Hematopoietic multipotent progenitor cell treated with erythropoietin and hydrocortisone succinate and interleukin-3 and kit ligand, for 8 days (in vitro differentiated cells): ENCODE data around the gene CCDC38.

Experiments used
- DNase-seq: peaks from one replicate; pipeline ENCODE4 v3.0.0-alpha.2; 2015

CCDC38 gene

DNA sequence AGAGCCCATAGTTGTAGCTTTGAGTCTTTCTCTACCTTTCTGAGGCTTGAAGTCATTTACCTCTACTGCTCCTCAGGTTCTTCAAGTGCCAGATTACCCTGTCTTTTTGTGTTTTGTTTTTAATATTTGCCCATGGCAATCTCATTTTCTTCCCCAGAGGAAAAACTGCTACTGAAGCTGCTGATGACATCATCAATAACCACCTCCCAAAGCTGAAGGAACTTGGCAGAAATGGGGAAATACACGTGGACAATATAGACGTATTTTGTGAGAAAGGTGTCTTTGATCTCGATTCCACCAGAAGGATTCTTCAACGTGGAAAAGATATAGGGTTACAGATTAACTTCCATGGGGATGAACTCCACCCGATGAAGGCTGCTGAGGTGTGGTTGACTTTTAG, 17.8 kb upstream of the CCDC38 start:
- DNase-seq: no peak

DNA sequence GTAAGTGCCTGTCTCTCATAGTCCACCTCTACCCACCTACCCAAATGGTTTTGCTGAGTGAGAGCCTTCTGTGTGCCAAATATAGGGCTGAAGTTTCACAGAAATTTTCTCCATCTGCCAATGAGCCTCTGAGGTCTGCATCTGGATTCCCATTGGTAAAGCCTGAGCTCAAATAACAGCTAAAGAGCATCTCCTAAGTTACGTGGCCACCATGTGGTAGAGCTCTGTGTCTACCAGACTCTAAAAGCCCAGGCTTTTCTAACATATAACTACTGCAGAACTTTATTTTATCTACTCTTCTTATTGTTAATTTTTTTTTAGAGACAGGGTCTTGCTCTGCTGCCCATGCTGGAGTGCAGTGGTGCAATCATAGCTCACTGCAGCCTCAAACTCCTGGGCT, 16.7 kb upstream of the CCDC38 start:
- peak; percentile 28 for DNase-seq

DNA sequence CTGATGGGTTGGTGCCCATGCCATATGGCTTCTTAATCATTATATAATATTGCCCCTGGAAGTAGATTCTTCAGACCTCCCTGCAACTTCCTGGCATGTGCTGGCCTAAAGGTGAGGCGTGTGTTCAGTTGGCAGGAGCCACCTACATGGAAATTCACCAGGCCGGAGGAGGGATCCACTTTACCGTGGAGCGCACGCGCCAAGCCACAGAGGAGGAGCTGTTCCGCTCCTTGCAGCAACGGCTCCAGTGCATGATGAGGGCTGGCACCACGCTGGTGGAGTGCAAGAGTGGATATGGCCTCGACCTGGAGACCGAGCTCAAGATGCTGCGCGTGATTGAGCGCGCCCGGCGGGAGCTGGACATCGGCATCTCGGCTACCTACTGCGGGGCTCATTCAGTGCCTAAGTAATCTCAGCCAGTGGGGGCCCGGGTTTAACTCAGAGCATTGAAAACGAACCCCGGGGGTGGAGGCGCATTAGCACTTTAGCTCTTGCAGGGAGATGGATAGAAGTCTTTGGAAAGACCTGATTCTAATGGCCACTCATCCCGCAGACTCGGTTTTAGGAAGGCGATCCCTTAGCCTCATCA, 14.2 kb upstream of the CCDC38 start:
- DNase-seq: no peak

DNA sequence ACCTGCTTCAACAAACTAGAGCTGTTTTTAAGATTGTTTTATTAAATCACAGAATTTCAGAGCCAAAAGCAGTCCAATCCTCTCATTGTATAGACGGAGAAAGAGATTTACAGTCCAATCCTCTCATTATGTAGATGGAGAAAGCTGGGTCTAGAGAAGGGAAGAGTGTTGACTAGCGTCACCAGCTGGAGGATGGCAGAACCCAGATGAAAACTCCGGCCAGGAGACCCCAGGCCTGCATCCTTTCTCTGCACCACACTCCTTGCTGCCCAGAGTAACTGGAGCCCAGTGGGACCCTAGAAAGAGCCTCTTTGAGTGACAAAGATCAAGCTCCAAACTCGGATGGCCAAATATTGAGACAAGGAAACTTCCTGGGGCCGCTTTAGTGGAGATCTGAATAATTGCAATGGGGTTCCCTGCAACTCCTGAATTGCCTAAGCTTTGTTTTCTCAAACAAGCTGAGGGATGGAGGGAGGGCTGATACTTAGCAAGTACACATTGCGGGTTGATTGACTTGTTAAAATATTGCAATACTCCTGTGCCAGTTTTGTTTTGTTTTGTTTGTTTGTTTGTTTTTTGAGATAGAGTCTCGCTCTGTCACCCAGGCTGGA, 13.2 kb upstream of the CCDC38 start:
- no peak for DNase-seq

DNA sequence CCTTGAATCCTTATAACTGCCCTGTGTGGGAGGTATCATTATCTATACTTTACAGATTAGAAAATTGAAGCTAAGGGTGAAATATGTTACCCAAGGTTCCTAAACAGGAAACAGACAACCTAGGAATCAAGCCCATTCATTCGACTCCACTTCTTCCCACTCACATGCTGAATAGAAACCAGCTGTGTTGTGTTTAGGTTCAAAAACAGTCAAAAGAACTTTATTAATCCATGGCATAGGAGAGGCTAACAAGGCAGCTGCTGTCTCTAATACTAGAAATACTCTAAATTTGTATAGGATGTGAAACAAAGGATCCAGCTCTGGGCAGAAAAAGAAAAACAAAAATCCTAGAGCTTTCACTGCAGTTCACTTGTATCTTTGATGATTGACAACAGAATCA, 10.6 kb upstream of the CCDC38 start:
- no peak for DNase-seq

DNA sequence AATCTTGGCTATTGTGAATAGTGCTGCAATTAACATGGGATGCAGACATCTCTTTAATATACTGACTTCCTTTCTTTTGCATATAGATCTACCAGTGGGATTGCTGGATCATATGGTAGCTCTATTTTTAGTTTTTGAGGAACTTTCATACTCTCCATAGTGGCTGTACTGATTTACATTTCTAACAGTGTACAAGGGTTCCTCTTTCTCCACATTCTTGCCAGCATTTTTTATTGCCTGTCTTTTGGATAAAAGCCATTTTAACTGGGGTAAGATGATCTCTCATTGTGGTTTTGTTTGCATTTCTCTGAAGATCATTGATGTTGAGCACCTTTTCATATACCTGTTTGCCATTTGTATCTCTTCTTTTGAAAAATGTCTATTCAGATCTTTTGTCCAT, 9.1 kb upstream of the CCDC38 start:
- no peak for DNase-seq

DNA sequence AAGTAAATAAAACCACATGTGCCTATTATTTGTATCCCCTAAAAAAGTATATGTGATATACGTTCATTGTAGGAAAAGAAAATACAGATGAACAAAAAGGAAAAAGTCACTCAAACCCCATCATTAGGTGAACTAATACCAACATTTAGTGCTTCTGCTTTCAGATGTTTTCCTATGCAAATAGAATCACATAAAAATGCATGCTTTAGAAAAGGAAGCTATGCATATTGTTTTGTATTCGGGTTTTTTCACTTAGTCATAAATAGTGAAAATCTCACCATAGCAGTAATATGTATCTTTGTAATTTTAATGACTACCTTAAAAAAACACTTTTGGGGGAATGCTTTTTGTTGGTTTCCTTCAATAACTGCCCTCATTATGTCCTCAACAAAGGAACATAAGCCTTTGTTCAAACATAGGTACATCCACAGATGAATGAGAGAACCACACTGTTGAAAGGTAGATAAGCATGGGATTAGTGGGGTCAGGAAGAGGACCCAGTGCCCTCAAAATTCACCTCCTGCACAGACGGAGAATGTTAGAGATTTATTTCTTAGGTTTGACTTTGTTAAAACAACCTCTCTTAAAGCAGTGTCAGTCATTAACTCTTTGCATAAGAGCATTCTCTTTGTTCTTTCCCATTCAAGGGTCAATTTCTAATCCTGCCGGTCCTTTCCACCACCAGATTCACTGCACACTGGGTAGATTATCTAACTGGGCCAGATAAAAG, 7.2 kb upstream of the CCDC38 start:
- no peak for DNase-seq

DNA sequence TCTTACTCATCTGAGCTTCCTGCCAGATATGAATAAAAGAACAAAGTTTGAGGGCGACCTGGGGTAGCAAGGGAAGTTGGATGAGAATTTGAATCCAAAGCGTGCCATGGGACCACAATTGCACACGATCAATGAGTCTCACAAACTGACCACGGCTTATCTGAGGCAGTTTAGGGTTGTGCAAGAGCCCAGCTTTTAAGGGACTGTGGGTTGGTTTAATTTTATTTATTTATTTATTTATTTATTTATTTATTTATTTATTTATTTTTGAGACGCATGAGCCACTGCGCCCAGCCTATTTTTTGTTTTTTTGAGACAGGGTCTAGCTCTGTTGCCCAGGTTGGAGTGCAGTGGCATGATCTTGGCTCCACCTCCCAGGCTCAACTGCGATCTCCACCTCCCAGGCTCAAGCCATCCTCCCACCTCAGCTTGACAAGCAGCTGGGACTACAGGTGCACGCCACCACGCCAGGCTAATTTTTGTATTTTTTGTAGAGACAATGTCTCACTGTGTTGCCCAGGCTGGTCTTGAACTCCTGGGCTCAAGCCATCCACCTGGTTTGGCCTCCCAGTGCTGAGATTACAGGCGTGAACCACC, 1.8 kb upstream of the CCDC38 start:
- DNase-seq: no peak

DNA sequence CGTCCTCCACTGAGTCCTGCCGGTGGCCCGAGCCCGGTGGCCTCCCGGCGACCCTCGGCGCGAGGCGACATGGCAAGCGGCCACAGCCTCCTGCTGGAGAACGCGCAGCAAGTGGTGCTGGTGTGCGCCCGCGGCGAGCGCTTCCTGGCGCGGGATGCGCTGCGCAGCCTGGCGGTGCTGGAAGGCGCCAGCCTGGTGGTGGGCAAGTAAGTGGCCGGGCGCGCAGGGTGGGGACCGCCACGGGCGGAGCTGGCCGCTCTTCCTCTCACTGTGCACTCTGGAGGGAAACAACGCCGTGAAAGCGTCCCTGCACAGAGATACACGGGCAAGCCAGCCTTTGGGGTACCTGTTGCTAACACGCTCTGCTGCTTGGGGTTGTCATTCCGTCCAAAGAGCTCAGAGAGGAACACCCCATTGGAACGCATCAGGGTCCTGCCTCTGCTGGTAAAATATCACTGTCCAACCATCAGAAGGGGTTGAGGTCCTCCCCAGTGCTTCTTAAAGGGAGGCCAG, 972 bp upstream of the CCDC38 start, which contains the start of gene AMDHD1:
Gene AMDHD1 (plus strand): TSS at position 2 of the 513 bp plus-strand sequence. CDS start 68 bp downstream, at position 70.
- DNase-seq: peak; percentile 45

DNA sequence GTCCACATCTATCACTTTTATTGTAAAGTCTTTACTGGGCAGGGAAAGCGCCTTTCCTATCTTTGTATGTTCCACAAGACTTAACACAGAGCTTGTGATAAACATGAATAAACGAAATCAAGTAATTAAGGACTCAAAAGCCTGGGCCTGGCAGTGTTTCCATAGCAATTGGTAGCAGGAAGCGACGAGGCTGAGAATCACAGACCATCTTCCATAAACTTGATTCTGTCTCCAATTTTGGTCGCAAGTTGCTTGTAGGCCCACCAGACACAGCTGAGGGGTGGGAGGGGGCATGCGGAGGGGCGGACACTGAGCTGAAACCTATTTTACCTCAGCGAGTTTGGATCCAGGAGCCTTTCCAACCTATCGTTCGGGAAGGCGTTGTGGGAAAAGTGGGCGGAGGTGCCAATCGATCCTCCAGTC, 302 bp downstream of the CCDC38 start:
- peak; percentile 24 for DNase-seq

DNA sequence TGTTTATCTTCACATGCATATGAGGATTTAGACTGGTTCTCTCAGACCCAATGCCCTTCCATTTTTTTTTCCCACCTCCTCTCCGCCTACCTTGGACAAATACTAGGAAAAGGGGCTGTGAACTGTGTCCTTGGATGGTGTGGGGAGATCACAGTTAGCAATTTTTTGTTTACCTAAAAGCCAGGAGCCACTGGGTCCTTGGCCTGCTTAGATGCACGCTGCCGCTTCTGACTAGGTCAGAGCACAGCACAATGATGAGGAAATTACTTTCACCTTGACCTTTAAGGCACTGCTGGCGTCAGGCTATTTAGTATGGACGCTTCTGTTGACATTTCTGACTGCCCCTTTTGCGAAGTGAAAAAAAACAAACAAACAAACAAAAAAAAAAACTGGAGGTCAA, 1.9 kb downstream of the CCDC38 start:
- no peak for DNase-seq

DNA sequence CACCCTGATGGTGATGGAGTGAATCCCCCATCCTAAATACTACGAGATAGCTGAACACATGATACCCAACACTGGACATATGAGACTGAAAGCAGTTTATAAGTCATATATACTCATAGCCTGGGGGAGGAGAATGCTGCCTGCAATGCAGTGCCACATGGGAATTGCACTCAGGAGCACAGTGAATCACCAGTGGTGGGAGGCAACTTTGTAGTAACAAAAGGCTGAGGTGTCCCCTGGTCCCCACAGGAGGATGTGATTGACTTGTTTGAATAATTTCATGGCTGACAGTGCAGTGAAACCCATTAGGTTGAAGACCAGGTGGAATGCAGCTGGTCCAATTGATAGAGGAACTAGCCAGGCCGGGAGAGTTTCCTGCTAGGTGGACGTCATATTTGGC, 20.2 kb downstream of the CCDC38 start:
- DNase-seq: no peak

DNA sequence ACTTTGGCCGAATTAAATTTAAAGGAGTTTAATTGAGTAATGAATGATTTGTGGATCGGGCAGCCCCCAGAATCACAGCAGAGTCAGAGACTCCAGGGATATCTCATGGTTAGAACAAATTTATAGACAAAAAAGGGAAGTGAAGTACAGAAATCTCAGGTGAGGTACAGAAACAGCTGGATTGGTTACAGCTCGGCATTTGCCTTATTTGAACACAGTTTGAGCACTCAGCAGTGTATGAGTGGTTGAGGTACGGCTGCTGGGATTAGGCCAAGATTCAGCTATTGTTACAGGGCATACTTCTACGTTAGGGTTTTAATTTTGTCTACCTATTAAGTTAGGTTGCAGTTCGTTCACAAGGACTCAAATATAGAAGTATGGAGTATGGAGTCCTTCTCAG, 23.3 kb downstream of the CCDC38 start:
- no peak for DNase-seq

DNA sequence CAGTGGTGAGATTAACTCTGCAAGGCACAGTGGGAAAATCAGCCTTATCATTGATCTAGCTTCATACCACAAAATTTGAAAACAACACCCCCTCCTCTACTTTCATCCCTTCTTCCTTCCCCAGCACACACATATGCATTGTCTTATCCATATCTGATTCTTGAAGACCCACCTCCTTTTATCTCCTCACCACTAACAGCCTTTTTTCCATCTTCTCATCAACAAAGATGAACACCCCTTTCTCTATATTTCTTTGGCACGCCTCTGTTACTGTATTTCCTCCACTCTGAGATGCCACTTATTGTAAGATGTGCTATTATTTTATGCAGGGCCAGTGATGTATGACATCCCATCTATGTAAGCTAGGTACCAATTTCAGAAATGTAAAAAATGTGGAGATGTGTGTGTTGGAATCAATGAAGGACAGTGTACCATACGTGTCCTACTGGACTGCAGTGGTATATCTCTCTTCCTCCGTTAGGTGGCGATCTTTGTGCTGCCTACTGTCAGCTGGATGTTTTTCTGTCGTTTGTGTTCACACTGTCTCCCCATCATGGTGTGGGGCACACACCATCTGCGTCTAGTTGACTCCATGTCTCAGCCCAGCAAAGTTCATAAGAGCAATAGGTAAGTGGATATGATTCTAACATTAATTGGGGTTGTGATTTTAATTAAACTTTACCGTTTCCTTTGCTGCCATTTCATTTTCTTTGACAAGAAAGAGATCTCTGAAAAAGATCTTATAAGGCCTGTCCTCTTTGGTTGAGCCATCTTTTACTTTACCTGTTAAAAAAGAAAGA, 24.0 kb downstream of the CCDC38 start:
- peak; percentile 68 for DNase-seq

DNA sequence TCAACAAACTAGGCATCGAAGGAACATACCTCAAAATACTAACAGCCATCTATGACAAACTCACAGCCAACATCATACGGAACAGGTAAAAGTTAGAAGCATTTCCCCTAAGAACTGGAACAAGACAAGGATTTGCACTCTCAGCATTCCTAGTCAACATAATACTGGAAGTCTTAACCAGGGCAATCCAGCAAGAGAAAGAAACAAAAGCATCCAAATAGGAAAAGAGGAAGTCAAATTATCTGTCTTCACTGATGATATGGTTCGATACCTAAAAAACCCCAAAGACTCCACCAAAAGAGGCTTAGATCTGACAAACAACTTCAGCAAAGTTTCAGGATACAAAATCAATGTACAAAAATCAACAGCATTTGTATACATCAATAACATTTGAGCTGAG, 32.5 kb downstream of the CCDC38 start:
- no peak for DNase-seq

DNA sequence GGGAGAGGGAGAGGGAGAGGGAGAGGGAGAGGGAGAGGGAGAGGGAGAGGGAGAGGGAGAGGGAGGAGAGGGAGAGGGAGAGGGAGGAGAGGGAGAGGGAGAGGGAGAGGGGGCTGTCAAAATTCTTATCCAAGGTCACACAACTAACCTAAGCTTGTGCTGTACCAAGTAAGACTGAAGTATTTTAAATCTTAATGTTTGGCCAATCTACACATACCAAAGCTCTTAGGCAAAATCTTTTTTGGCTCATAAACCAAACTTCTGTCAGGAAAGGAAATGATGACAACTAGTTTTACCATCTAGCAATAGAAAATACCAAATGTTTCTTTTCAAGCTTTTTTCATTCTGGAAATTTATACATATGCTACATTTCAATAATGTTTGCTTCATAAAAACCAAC, 33.8 kb downstream of the CCDC38 start:
- no peak for DNase-seq

DNA sequence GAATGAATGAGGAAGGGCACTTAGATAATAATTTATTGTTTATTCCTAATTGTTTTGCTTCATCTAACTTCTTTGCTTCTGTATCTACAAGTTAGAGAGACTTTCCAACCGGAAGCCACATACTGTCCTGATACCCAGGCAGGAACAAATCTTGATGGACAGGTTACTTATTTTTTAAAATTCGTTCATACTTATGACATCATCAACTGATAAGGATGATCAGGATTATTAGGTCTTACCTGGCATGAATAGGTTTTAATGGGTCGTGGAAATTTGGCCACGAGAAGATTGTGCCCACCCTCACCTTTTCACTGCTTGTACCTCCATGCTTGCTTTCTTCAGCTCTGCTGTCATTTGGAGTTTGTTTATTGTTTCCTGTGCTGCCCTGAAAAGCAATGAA, 44.3 kb downstream of the CCDC38 start:
- no peak for DNase-seq

DNA sequence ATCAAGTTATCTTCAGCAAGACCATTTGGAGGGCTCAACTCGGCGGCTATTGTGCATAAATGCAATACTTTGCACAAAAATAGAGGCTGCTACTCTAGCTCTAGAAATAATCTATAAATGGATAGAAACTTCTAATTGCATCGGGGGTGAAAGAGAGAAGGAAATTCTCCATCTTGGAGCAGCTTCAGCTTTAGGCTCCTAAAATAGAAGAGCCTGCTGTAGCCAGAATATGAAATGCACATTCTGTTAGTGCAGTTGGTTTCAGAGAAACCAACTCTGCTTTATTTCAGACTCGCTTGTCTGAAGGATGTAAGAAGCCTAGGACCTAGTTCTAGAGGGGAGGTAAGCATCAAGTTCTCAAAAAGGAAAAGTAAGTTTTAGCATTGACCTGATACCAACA, 45.6 kb downstream of the CCDC38 start:
- no peak for DNase-seq

DNA sequence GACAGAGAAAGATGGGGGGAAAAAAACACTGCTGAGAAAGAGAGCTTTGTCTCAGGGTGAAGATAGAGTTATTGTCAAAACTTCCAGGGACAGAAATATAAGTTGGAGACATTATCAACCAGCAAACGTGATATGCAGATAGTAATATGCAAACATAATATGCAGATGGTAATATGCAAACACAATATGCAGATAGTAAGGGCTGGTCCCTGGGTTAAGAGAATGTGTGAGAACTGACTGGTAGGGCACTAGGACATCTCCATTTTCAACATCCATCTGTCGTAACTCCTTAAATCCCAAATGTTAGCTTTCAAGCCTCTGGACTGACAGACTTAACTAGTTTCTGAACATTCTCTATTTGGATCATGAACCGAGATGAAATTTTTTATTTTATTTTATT, 51.5 kb downstream of the CCDC38 start:
- no peak for DNase-seq

DNA sequence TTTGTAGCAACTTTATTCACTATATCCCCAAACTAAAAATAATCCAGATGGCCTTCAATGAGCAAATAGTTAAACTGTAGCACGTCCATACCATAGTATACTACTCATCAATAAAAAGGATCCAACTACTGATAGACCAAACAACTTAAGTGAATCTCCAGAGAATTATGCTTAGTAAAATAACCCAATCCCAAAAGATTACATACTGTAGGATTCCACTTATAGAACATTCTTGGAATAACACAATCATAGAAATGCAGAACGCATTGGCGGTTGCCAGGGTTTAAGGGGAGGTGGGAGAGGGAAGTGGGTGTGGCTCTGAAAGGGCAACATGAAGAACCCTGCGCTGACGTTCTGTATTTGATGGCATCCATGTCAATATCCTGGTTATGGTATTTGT, 55.1 kb downstream of the CCDC38 start:
- DNase-seq: no peak

DNA sequence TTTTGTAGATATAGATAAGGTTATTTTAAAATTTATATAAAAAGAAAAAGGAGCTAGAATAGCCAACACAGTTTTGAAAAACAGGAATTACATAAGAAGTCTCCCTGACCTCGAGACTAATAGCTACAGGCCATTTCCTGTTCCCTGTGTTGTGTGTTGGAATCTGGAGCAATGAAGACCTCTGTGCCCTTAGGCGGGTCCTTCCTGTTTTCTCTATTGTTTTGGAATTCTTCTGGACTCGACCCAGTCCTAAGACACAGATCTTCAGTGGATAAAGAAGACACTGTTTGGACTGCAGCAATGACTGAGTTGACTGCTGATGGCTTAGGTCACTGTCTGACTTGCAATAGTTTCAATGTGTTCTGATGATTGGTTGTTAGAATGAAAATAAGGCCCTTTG, 57.4 kb downstream of the CCDC38 start:
- DNase-seq: no peak

DNA sequence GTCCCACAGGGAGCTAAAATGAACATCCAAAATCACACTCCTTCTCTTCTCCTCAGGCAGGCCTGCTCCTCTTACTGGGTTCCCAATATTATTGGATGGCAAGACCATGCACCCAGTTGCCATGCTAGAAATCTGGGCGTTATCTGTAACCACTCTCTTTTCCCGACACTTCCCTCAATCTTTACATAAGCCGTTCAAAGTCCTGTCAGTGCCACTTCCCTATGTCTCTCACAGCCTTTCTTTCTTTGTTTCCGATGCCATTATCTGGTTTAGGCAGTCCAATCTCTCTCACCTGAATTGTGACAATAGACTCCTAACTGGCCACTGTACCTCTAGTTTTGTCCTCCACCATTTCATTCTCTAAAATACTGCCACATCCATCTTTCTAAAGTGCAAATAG, 59.5 kb downstream of the CCDC38 start:
- no peak for DNase-seq

DNA sequence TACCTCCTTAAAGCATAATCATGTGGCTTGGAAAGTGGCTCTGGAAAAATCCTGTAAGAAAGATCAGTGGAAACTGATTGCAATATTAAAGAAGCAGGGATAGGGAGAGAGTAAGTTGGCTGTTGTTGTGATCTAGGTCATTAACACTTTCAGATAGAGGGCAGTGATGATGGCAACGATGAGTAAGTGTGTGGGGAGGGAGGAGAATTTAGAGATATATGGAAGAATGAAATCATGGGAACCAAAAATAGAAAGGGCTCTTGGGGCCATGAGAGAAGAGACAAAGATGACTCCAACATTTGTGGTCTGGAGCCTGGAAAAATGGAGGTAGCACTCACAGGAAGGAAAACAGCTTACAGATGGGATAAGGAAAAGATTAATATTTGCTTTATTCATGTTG, 60.3 kb downstream of the CCDC38 start:
- DNase-seq: no peak
